ENCODE results near the gene CGNL1. TPM values are rescaled to one million over a fixed set of nuclear protein-coding genes. Genes with fewer than 3 reads are reported as not detected.
A peak's percentile ranks its signal among the peaks of the same experiment; 100 is the strongest.

The CGNL1 gene
- total and polyA plus RNA-seq, 11 donors: 3.8 to 40.0 (median 23.4) TPM

GRCh38 chr15:57415602-57416001, 39.3 kb downstream of the CGNL1 start:
- ATAC-seq (peak; percentile 4 to 6 (median 5)), DNase-seq (peak; percentile 59 to 82 (median 77))
- Histone ChIP-seq H3K9me3 (peaks cover 0 to 3% (median 0%) of the 10 kb centered on the region in 12 donors), H3K4me1 (peaks cover 0 to 22% (median 7%) of the 10 kb centered on the region in 12 donors), H3K36me3 (no peaks in the 10 kb centered on the region), H3K27me3 (no peaks in the 10 kb centered on the region), H3K4me3 (no peak overlapping the region), H3K27ac (peak overlapping the region in 3 of 12 donors; percentile 2 to 50 (median 35))
- TF ChIP-seq, protein P1, sequence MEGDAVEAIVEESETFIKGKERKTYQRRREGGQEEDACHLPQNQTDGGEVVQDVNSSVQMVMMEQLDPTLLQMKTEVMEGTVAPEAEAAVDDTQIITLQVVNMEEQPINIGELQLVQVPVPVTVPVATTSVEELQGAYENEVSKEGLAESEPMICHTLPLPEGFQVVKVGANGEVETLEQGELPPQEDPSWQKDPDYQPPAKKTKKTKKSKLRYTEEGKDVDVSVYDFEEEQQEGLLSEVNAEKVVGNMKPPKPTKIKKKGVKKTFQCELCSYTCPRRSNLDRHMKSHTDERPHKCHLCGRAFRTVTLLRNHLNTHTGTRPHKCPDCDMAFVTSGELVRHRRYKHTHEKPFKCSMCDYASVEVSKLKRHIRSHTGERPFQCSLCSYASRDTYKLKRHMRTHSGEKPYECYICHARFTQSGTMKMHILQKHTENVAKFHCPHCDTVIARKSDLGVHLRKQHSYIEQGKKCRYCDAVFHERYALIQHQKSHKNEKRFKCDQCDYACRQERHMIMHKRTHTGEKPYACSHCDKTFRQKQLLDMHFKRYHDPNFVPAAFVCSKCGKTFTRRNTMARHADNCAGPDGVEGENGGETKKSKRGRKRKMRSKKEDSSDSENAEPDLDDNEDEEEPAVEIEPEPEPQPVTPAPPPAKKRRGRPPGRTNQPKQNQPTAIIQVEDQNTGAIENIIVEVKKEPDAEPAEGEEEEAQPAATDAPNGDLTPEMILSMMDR (IDR thresholded peaks at IDR 0.05): no peak
- no peak for TF ChIP-seq POLR2A (IDR thresholded peaks at IDR 0.05)
- intact Hi-C loops (cut with DNase I): no loop called here
- WGBS, 4 donors: 66 to 73% (median 70%) methylated on average over 7 of the region's 7 CpGs

DNA sequence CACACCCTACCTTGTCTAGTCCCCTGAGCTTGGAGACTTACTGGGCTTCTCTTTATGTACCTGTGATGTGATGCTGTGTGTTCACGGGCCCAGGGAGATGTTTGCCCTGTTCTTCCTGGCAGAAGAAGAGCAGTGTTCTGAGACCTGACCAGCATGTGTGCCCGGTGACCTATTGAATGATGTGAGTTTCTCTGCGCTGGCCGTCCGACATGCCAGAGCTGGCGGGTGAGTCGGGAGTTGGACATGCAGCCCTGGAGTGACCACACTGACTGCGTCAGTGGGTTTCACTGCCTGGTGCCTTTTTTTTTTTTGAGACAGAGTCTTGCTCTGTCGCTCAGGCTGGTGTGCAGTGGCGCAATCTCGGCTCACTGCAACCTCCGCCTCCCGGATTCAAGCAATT, 42.3 kb downstream of the CGNL1 start:
- no peak for TF ChIP-seq POLR2A (IDR thresholded peaks at IDR 0.05)
- TF ChIP-seq, protein P1 (IDR thresholded peaks at IDR 0.05): no peak
- H3K27me3 ChIP-seq: no peaks in the 10 kb centered on the region
- intact Hi-C loops (cut with DNase I): no loop called here
- H3K9me3 ChIP-seq: no peaks in the 10 kb centered on the region
- H3K36me3 ChIP-seq: no peaks in the 10 kb centered on the region
- H3K27ac ChIP-seq: no peak overlapping the region
- peaks cover 0 to 16% (median 1%) of the 10 kb centered on the region in 12 donors for H3K4me1 ChIP-seq
- DNase-seq (no peak), ATAC-seq (no peak)
- no peak overlapping the region for H3K4me3 ChIP-seq
- WGBS, 4 donors: 92 to 99% (median 94%) methylated on average over 11 to 13 of the region's 13 CpGs

DNA sequence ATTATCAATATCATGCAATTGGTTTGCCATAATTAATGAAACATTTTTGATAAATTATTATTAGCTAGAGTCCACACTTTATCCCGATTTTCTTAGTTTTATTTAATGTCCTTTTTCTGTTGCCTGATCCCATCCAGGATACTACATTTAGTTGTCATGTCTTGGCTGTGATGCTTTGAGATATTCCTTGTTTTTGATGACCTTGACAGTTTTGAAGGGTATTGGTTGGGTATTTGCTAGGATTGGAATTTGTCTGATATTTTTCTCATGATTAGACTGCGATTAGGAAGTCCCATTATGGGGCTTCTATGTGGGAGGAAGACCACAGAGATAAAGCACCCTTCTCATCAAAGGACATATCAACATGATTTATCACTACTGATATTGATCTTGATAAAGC, 43.0 kb downstream of the CGNL1 start:
- H3K4me1 ChIP-seq: peaks cover 0 to 16% (median 1%) of the 10 kb centered on the region in 12 donors
- intact Hi-C loops (cut with DNase I): no loop called here
- H3K36me3 ChIP-seq: no peaks in the 10 kb centered on the region
- H3K27me3 ChIP-seq: no peaks in the 10 kb centered on the region
- ATAC-seq (no peak), DNase-seq (no peak)
- no peak overlapping the region for H3K4me3 ChIP-seq
- H3K27ac ChIP-seq: no peak overlapping the region
- no peaks in the 10 kb centered on the region for H3K9me3 ChIP-seq
- TF ChIP-seq, protein P1 (IDR thresholded peaks at IDR 0.05): no peak
- no peak for TF ChIP-seq POLR2A (IDR thresholded peaks at IDR 0.05)
- 83 to 89% (median 86%) methylated on average over 2 of the region's 2 CpGs for WGBS, 4 donors

- DNase-seq (no peak), ATAC-seq (no peak)
- Histone ChIP-seq H3K4me3 (no peak overlapping the region), H3K36me3 (no peaks in the 10 kb centered on the region), H3K27me3 (no peaks in the 10 kb centered on the region), H3K9me3 (no peaks in the 10 kb centered on the region), H3K4me1 (peaks cover 0 to 16% (median 0%) of the 10 kb centered on the region in 12 donors), H3K27ac (no peak overlapping the region)
- TF ChIP-seq POLR2A (IDR thresholded peaks at IDR 0.05): no peak
- TF ChIP-seq, protein P1 (IDR thresholded peaks at IDR 0.05): no peak
- WGBS, 4 donors: 94 to 95% (median 94%) methylated on average over 3 of the region's 3 CpGs
- intact Hi-C loops (cut with DNase I): no loop called here
Measured at GRCh38 chr15:57421110-57421509, 44.8 kb downstream of the CGNL1 start.
